HG02759 (cell line): ENCODE results near the gene FMN1.

Source experiments
- ATAC-seq: cut with Tn5 transposase; IDR thresholded peaks from one replicate; pipeline ENCODE4 v1.9.1; 2021; ENCODE audit warnings: mild to moderate bottlenecking, moderate library complexity; ENCODE audit not compliant: unreplicated experiment

FMN1 gene

DNA sequence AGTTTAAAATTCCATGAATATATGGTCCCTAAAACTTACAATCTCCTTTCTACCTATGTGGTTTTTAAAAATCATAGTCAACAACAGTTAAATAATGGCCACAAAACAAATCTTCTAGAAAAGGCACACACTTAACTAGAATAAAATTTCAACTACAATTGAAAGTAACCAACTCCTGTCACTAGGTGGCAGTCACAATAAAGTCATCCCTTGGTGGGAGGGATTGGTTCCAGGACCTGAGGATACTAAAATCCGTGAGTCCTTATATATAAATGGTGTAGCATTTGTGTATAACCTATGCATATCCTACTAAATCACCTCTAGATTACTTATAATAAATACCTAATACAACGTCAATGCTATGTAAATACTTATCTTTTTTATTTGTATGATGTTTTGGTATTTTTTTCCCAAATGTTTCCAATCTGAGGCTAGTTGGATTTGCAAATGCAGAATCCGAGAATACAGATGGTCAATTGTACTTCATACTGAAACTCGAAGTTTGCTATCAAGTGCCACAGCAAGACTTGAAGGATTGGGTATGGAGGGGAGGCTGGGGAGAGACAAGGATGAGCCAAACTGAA, 172.6 kb downstream of the FMN1 start:
- ATAC-seq, result no peak

DNA sequence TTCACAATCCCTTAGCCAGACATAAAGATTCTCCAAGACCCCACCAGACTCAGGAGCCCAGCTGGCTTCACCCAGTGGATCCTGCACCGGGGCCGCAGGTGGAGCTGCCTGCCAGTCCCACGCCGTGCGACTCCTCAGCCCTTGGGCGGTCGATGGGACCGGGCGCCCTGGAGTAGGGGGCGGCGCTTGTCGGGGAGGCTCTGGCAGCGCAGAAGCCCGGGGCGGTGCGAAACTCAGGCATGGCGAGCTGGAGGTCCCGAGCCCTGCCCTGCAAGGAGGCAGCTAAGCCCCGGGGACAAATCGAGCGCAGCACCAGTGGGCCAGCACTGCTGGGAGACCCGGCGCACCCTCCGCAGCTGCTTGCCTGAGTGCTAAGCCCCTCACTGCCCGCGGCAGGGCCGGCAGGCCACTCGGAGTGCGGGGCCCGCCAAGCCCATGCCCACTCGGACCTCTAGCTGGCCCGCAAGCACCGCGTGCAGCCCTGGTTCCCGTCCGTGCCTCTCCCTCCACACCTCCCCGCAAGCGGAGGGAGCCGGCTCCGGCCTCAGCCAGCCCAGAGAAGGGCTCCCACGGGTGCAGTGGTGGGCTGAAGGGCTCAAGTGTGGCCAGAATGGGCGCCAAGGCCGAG, 175.0 kb downstream of the FMN1 start:
- ATAC-seq, result no peak

DNA sequence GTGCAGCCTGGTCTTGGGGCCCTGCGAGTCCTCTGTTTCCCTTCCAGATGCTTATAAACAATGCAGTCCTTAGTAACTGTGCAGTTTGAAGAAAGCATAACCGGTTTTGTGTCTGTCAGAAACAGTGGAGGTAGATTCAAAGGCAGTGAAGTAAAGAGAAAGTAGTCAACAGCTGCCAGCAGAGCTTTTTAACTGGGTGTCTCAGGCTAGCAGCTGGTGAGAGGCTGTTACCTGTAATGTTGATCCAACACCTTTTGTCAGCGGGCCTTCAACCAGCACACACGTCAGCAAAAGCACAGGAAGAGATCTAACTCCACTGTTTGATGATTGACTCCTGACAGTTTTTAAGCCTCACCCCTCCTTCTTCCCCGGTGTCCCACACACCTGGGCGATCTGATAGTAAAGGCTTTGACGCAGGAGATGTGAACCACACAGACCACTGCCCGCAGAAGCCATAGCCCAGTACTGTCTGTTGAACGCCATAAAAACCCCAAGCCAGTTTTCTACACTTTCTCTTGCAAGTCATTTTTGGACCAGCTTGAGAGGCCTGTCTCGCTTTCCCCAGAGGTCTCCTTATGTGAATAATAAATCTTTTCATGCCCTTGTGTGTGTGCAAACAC, 178.0 kb downstream of the FMN1 start:
- no peak for ATAC-seq

DNA sequence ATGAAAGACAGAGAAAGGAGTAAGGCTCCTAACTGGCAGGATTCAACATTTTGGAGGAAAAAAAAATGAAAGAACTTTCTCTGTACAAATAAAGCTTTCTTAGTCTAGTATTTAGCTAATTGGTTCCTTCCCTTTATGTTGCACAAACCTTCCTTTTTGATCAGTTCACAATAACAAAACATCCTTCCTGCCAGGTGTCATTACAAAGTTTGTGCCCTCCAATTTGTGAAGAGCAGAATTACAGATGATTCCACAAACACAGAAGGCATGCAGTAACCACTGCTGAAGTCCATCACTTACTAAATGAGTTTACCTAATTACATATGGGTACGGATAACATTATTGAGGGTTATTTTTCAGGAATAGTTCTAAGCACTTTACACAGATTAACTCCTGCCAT, 179.9 kb downstream of the FMN1 start:
- ATAC-seq, result no peak

DNA sequence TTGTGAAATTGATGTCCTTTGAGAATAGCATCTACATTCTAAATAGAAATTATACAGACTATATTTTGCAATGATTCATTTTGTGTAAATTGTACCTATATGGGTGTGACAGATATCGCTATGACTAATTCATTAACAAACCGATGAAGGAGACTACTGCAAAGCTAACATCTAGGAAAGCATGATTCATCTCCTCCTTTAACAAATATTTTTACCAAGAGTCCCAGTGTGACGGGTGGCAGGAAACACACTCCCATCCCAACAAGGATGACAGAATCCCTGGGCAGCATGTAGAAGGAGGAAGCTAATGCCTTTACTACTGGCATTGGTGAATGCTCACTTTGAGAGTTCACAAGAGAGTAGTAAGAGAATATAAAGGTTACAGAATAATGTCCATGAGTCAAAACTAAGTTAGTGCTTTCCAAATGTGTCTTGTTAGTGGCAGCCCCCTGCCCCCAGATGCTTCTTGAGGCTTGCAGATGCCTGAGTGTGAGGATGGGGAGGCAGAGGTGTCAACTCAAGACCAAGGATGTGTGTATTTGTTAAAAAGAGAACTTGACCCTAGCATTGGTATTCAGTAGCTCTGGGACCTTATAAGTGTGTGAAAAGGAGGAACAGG, 180.6 kb downstream of the FMN1 start:
- no peak for ATAC-seq

DNA sequence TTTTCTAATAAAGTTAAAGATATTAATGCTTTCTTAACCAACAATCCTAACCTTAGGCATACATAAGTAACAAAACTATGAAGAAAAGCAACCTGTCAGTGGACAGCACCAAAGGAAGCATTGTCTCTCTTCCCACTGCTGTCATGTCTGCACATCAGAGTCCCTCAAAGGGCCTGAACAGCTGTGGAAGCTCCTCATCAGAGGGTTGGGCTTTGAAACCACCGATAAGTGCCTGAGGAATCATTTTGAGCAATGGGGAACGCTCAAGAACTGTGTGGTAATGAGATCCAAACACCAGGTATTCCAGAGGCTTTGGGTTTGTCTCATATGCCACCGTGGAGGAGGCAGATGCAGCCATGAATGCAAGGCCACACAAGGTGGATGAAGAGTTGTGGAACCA, 182.5 kb downstream of the FMN1 start:
- ATAC-seq, result no peak

DNA sequence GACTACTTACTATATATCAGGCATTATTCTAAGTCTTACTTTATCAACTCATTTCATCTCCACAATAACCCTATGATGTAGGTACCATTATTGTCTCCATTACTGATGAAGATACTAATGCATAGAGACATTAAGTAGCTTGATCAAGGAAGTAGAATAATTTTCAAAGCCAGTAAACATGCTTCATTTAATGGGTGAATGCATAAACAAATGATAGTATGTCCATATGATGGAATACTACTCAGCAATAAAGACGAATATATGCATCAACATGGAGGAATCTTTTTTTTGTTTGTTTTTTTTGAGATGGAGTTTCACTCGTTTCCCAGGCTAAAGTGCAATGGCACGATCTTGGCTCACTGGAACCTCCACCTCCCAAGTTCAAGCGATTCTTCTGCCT, 184.9 kb downstream of the FMN1 start:
- ATAC-seq, result no peak

DNA sequence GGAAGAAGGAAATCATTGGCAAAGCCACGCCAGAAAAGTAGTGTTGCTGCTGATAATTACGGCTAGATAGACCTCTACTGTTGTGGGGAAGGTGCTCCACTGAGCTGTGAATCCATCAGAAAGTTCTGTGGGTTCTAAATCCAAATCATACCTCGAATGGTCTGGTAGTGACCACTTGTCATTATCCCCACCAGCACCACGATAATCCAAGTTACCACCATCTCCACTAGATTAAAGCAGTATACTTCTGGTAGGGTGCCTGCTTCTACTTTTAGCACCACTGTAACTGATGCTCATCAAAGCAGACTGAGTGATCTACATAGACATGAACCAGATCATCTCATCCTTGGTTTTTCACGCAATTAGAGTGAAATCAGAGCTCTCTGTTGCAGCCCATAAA, 185.5 kb downstream of the FMN1 start:
- no peak for ATAC-seq

DNA sequence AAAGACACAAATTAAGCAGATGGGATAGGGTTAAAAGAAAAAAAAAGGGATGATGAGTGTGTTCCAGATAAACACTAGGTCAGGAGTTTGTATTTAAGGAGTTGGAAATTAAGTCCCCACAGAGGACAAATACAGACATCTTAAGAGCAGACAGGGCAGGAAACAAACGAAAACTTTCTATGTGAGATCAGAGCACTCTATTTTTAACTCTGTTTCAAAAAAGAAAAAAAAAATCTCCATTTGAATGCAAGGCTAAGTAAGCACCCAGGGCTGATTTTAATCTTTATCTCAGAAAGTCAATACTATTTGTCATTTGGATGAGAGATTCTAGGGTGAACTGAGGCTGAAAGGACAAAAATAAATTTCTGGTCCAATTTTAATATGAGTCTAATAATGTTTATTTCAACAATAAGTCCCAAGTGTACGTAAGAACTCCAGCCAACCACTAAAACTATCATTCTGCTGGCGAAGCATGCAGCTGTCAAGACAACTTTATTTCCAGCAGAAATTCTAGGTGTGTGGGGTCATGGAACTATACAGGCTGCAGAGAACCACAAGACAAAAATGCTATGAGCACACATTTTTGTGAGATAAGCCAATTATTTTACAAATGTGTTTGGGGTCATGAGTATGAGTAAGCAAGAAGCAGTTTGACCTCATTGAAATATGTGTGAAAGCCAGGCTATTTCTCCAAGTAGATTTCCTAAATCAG, 186.1 kb downstream of the FMN1 start:
- no peak for ATAC-seq

DNA sequence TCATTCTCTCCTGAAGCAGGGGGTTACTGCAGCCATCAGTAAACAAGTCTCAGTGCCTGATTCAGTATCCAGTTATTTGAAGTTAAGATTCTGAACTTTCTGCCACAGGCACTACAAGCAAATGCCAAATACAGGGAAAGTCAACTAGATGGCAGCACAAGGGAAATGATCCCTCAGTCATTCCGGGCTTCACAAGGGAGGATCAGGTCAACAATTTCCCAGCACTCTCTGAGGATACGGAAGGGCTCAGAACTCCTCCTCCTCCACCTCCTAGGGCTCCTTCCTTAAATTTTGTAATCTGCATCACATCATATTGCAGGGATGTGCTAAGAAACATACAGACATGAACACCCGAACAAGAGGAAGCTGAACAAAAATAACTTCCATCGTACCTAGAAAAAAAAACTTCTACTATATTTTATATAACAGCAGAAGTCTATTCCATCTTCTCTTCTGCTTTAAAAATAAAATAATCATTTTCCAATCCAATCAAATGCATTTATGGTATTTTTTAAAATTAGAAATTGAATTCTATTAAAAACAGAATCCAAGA, 187.1 kb downstream of the FMN1 start:
- ATAC-seq, result no peak

DNA sequence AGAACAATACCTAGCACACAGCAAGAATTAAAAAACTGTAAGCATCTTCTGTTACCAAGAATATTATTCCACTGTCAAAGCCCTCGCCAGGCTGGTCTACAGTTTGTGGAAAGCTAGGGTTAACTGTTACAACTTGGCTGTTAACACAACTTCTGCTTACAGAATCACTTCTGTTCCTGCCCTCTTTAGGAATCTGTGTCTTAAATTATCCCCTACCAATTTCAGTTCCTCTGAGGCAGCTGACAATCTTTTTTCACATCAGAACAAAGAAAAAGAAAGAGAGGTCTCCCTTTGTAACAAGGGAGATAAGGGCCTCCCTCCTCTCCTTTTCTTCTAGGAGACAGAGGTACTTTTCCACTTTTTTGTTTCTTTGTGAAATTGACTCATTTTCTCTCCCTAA, 188.9 kb downstream of the FMN1 start:
- no peak for ATAC-seq

DNA sequence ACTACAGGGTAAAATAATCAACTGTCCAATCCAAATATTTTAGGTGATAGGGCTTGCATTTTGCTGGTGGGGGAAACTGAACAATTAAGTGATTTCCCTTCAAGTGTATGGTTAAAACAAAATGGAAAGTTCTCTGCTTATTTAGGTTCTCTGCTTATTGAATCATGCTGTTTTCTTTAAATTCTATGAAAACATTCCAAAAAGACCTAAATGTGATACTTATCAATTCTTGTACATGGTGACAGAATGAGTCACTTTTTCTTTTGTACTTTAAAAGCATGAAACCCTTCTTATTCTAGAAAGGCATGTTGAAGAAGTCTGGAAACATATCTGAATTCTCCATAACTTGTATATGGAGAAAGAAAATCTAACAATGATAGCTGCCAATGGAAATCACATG, 192.6 kb downstream of the FMN1 start:
- no peak for ATAC-seq

DNA sequence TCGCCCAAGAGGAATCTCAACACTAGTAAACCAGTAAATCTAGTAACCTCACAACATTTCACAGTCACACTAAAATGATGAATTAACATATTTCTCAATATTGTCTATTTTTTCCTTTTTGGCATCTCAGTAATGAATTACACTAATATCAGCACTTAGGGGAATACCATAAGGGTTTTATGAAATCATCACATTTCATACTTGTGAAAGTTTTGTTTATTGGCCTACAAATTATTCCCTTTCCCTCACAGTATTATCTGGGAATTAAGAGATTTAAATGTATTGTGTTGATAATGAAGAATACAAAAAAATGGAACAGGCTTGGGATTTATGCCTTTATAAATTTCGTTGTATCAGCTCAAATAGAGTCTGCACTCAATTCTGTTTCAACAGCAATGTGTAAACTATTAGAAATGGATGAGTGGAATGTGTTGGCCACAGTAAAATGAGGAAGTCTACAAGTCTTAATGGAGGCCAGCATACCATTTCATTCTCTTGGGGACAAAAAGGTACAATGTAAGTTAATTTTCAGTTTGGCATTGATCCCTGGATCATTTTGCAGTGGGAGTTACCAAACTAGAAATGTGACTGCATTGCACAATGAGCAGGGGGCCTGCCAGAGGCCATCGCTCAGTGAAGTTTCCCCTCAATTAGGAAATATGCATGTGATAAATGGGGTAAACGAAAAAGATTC, 195.4 kb downstream of the FMN1 start:
- ATAC-seq, result no peak

DNA sequence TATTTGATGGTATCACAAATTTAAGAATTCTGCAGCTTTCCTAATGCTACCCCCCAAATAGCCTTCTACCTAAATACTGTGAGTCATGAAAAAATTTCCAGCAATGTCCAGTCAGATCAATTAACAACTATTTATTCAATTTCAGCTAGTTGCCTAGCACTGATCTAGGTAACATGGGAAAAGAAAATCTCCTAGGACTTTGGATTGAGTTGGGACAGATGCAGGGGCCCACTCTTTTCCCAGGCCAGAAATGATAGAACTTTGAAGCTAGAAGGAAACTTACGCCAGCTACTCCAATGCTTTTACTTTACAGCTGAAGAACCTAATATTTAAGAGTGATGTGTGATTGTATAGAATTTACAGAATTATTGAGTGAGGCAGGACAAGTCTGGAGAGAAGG, 196.3 kb downstream of the FMN1 start:
- ATAC-seq, result no peak

DNA sequence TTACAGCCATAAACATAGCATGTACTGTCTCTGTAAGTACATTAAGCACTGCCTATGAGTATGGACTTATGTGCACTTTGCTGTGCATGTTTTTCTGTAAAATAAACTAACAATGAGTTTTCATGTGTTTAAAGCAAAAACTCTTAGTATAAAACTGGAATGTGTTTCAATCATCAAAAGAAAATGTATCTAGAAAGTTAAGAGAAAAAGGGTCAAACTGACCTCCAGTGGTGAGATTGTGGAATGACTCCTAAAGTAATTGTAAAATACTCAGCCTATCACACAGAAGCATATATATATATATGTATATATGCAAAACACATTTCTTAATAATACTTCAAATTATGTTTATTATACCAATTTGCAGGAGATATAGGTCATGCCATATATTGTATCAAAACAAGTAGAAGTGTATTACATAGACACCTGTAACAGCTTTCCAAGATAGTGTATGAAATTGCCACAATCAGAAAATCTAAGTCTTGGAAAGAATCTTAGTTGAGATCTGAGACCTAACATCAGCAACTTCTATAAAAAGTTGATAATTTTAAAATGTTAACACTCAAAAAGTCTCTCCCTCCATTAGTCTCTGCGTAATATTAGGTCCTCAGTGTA, 199.6 kb downstream of the FMN1 start:
- ATAC-seq, result no peak

DNA sequence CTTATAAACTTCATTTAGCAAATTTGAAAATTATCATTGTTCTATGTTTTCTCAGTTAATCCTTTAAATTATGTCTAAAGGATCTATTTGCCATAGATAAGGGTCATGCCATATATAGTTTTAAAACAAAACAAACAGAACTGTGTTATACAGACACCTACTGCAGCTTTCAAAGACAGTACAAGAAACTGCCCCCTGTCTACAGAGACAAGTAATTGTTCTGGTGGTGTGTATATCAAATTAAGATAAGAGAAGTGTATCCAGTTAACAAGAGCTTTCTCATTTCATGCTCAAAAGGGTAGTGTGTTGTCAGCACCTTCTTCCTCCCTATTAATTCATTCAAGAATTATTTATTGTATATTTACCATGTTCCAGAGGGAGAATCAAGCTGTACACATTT, 201.2 kb downstream of the FMN1 start:
- no peak for ATAC-seq

DNA sequence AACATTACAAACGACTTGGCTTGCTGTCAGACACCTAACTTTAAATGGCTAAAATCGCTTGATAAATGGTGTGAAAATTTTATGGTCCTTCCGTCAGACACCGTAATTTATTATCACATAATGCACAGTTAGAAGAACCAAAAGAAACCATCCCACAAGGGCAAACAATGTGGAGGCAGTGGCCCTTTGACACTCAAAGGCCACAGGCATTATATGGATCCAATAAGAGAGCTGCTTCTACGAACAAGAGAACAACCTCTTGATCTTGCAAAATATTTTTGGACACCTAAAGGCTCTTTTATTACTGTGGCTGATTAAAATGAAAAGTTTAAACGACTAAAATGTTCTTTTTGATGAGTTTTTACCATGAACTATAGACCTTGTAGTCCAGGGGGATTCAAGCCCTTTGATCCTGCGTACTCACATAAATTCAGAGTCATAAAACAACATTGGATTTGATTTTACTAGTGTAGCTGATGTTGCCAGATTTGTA, 202.8 kb downstream of the FMN1 start:
- ATAC-seq, result no peak

DNA sequence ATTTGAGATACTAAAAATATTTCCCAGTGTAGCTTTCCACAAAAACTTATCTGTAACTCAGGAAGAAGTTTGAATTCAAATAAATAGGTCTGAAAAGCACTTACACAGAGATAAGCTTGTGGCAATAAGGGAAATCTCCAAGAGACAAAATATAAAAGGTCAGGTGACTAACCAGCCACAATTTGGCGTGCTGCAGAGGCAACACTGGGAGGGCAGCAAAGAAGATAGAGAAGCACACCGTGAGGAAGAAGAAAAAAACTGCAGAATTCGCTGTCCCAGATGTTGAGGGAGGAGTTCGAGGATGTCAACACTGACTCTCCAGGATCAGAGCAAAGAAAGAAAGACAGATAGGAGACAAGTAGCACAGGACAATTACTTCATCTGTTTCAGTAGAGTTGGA, 204.4 kb downstream of the FMN1 start:
- ATAC-seq, result no peak

DNA sequence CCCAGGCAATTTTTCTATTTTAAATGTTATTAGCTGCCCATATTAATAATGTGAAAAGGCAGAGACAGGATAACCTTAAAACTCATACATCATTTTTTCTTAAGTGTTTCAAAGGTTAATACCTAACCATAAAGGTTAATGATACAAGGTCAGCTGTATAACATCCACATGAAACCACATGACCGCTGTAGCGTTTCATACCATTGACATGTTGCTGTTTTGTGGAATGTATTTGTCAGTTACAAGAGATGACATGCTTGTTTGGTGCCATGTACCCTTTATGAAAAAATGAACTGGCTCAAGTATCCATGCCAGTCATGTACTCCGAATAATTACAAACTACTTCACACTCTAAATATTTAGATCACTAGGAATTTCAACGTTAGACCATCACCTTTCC, 207.4 kb downstream of the FMN1 start:
- ATAC-seq, result no peak

DNA sequence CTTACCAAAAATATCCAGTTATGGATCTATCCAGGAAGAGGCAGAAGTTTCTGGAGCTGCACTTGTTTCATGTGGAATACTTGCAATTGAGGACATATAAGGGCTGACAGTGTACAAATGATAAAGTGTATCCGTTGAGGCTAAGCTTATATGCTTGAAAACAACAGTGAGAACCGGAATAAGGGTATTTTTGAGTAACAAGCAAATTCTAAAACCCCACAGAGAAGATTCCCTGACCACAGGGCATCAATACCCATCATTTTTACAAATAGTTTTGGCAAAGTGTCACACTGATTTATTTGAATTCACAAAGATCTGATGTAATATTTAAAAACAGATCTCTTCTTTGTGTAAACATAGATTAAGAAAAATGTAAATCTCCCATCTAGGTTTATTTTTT, 208.4 kb downstream of the FMN1 start:
- no peak for ATAC-seq
